ENCODE data around the gene SSX7. TPM values are rescaled to one million over a fixed set of nuclear protein-coding genes. Genes with fewer than 3 reads are reported as not detected.
"Not testable (repeated sequence)": the region's sequence is repeated elsewhere in the genome, so short reads cannot be mapped to it uniquely, and the experiment has no call there.

SSX7 gene, protein sequence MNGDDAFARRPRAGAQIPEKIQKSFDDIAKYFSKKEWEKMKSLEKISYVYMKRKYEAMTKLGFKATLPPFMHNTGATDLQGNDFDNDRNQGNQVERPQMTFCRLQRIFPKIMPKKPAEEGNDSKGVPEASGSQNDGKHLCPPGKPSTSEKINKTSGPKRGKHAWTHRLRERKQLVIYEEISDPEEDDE
- not detected in 2 replicates for total RNA-seq (2022)
- Bru-seq, nascent RNA: not detected
- BruChase-seq, experiment 1, labeled RNA remaining after a 2-hour chase: not detected
- BruChase-seq, experiment 2, labeled RNA remaining after a 6-hour chase: not detected
- long read RNA-seq: 0 reads

DNA sequence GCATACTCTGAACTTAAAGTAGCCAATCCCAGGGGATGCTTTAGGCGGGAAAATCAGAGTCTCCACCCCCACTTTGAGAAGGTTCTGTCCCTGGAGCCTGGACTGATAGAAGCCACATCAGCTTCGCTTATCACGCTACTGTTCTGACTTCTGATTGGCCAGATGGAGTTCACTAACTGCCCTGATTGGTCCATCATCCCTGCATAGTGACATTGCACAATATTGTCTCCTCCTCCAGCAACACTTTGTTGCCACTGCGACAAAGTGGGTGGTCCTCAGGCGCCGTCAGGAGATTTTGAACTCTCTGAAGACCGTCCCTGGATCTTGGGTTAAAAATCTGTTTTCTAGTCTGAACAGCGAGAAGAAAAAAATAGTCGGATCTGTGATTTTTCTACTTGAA, at the start of gene SSX7:
SSX7 (minus strand) TSS at position 101 of the 400 bp plus-strand sequence. CDS start 1,428 bp downstream, outside the sequence.
- DNase-seq; H3K4me3 Mint-ChIP-seq (ENCODE audit: unreplicated experiment); H3K9me3 Mint-ChIP-seq (ENCODE audit: unreplicated experiment); BruUV-seq (replicated peaks); H3K36me3 Mint-ChIP-seq (ENCODE audit: insufficient read depth, unreplicated experiment); H3K4me3 ChIP-seq (ENCODE audit: low read depth, low read length); H3K27me3 ChIP-seq (replicated peaks; ENCODE audit: control insufficient read depth, insufficient read depth, low read length); H3K27ac Mint-ChIP-seq (ENCODE audit: unreplicated experiment); H3K36me3 ChIP-seq (ENCODE audit: control insufficient read depth, insufficient read depth, low read length); CTCF ChIA-PET; POLR2A ChIA-PET; H3K27me3 Mint-ChIP-seq (ENCODE audit: insufficient read depth, unreplicated experiment); intact Hi-C loops (cut with micrococcal nuclease; ENCODE audit: unreplicated experiment); H3K4me1 Mint-ChIP-seq (ENCODE audit: low read depth, unreplicated experiment); H3K4me1 ChIP-seq; H3K9me3 ChIP-seq: not testable (repeated sequence)

DNA sequence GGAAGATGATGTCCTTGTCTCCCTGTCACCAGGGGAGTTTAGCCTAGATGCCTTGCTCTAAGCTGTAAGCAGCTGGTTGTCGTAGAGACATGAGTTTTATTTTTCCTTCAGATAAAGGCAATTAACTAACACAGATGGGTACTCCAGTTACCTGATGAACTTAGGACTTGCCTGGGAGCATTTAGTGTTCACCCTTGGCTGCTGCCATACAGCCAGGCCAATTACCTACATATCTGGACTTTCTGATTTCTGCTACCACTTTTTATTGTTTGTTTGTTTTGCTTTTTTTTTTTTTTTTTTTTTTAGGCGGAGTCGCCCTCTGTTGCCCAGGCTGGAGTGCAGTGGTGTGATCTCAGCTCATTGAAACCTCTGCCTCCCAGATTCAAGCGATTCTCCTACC, 37.3 kb upstream of the SSX7 start:
- H3K4me3 Mint-ChIP-seq (ENCODE audit: unreplicated experiment); H3K27ac Mint-ChIP-seq (ENCODE audit: unreplicated experiment); BruUV-seq (replicated peaks); DNase-seq; CTCF ChIA-PET; H3K4me1 ChIP-seq; H3K4me1 Mint-ChIP-seq (ENCODE audit: low read depth, unreplicated experiment); H3K27me3 ChIP-seq (replicated peaks; ENCODE audit: control insufficient read depth, insufficient read depth, low read length); intact Hi-C loops (cut with micrococcal nuclease; ENCODE audit: unreplicated experiment); H3K27me3 Mint-ChIP-seq (ENCODE audit: insufficient read depth, unreplicated experiment); H3K9me3 Mint-ChIP-seq (ENCODE audit: unreplicated experiment); POLR2A ChIA-PET; H3K36me3 Mint-ChIP-seq (ENCODE audit: insufficient read depth, unreplicated experiment); H3K4me3 ChIP-seq (ENCODE audit: low read depth, low read length); H3K9me3 ChIP-seq; H3K36me3 ChIP-seq (ENCODE audit: control insufficient read depth, insufficient read depth, low read length): not testable (repeated sequence)

DNA sequence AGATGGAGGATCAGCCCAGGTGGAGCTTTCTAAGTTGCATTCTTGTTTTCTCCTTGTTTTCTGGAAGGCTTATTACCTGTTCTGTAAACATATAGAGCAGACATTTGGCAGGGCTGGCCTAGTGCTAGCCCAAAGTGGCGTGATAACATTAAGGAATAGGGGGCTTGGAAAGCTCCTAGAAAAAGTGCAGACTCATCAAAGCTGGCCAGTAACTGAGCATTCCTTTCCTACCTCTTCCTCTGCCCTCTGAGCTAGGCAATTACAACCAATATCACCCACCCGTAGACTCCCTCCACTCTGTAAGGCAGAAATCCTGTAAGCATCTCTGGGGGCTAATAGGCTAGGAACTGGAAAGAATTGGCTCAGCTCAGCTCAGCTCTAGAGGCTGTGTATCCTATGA, 7.5 kb upstream of the SSX7 start:
- H3K4me3 Mint-ChIP-seq (ENCODE audit: unreplicated experiment); H3K27me3 ChIP-seq (replicated peaks; ENCODE audit: control insufficient read depth, insufficient read depth, low read length); H3K27me3 Mint-ChIP-seq (ENCODE audit: insufficient read depth, unreplicated experiment); H3K27ac Mint-ChIP-seq (ENCODE audit: unreplicated experiment); BruUV-seq (replicated peaks); POLR2A ChIA-PET; DNase-seq; CTCF ChIA-PET; H3K9me3 ChIP-seq; intact Hi-C loops (cut with micrococcal nuclease; ENCODE audit: unreplicated experiment); H3K36me3 ChIP-seq (ENCODE audit: control insufficient read depth, insufficient read depth, low read length); H3K36me3 Mint-ChIP-seq (ENCODE audit: insufficient read depth, unreplicated experiment); H3K4me1 ChIP-seq; H3K9me3 Mint-ChIP-seq (ENCODE audit: unreplicated experiment); H3K4me3 ChIP-seq (ENCODE audit: low read depth, low read length); H3K4me1 Mint-ChIP-seq (ENCODE audit: low read depth, unreplicated experiment): not testable (repeated sequence)

DNA sequence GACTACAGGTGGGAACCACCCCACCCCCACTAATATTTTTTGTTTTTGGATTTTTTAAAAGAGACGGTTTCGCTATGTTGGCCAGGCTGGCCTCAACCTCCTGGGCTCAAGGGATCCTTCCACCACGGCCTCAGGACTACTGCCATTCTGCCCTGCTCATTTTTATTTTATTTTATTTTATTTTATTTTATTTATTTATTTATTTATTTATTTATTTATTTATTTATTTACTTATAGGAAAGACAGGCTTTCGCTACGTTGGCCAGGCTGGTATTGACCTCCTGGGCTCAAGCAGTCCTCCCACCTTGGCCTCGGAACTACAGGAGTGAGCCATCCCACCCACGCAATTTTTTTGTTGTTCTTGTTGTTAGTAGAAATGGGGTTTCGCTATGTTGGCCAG, 775 bp upstream of the SSX7 start:
- BruUV-seq (replicated peaks); H3K36me3 ChIP-seq (ENCODE audit: control insufficient read depth, insufficient read depth, low read length); H3K36me3 Mint-ChIP-seq (ENCODE audit: insufficient read depth, unreplicated experiment); H3K4me3 ChIP-seq (ENCODE audit: low read depth, low read length); H3K27me3 ChIP-seq (replicated peaks; ENCODE audit: control insufficient read depth, insufficient read depth, low read length); H3K27ac Mint-ChIP-seq (ENCODE audit: unreplicated experiment); H3K9me3 ChIP-seq; POLR2A ChIA-PET; DNase-seq; H3K4me3 Mint-ChIP-seq (ENCODE audit: unreplicated experiment); H3K4me1 Mint-ChIP-seq (ENCODE audit: low read depth, unreplicated experiment); H3K4me1 ChIP-seq; intact Hi-C loops (cut with micrococcal nuclease; ENCODE audit: unreplicated experiment); H3K27me3 Mint-ChIP-seq (ENCODE audit: insufficient read depth, unreplicated experiment); H3K9me3 Mint-ChIP-seq (ENCODE audit: unreplicated experiment); CTCF ChIA-PET: not testable (repeated sequence)

DNA sequence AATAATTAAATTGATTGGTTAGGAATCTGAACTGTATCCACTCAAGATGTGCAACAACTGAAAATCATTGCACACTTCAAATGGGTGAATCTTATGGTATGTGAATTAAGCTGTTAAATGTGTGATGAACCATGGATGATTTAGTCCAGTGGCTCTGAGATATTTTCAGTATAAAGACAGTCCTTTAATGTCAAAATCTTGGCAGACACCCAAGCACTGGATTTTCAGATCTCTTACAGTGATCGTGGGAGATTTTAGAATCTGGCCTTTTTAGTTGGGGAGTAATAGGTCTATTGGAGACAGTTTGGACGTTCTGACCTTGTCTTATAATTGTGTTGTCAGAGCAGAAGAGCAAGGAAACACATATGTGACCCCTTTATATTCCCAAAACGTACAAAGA, 4.0 kb downstream of the SSX7 start:
- H3K4me1 ChIP-seq; POLR2A ChIA-PET; CTCF ChIA-PET; H3K27ac Mint-ChIP-seq (ENCODE audit: unreplicated experiment); H3K9me3 Mint-ChIP-seq (ENCODE audit: unreplicated experiment); intact Hi-C loops (cut with micrococcal nuclease; ENCODE audit: unreplicated experiment); BruUV-seq (replicated peaks); H3K27me3 Mint-ChIP-seq (ENCODE audit: insufficient read depth, unreplicated experiment); H3K4me1 Mint-ChIP-seq (ENCODE audit: low read depth, unreplicated experiment); H3K4me3 ChIP-seq (ENCODE audit: low read depth, low read length); H3K27me3 ChIP-seq (replicated peaks; ENCODE audit: control insufficient read depth, insufficient read depth, low read length); H3K36me3 ChIP-seq (ENCODE audit: control insufficient read depth, insufficient read depth, low read length); H3K36me3 Mint-ChIP-seq (ENCODE audit: insufficient read depth, unreplicated experiment); DNase-seq; H3K9me3 ChIP-seq; H3K4me3 Mint-ChIP-seq (ENCODE audit: unreplicated experiment): not testable (repeated sequence)

DNA sequence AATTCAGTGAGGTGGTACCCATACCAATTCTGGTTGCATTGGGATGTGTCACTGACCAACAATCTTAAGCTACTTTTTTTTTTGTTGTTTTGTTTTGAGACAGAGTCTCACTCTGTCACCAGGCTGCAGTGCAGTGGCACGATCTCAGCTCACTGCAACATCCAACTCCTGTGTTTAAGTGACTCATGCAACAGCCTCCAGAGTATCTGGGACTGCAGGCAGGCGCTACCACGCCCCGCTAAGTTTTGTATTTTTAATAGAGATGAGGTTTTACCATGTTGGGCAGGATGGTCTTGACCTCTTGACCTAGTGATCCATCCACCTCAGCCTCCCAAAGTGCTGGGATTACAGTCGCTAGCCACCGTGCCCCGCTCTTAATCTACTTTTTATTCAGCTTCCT, 5.7 kb downstream of the SSX7 start:
- H3K4me3 Mint-ChIP-seq (ENCODE audit: unreplicated experiment); H3K9me3 ChIP-seq; DNase-seq; H3K36me3 Mint-ChIP-seq (ENCODE audit: insufficient read depth, unreplicated experiment); H3K4me1 ChIP-seq; POLR2A ChIA-PET; CTCF ChIA-PET; intact Hi-C loops (cut with micrococcal nuclease; ENCODE audit: unreplicated experiment); H3K4me1 Mint-ChIP-seq (ENCODE audit: low read depth, unreplicated experiment); H3K36me3 ChIP-seq (ENCODE audit: control insufficient read depth, insufficient read depth, low read length); H3K4me3 ChIP-seq (ENCODE audit: low read depth, low read length); H3K9me3 Mint-ChIP-seq (ENCODE audit: unreplicated experiment); BruUV-seq (replicated peaks); H3K27ac Mint-ChIP-seq (ENCODE audit: unreplicated experiment); H3K27me3 ChIP-seq (replicated peaks; ENCODE audit: control insufficient read depth, insufficient read depth, low read length): not testable (repeated sequence)
- H3K27me3 Mint-ChIP-seq (ENCODE audit: insufficient read depth, unreplicated experiment): peaks cover 12% of the 10 kb centered on the region

DNA sequence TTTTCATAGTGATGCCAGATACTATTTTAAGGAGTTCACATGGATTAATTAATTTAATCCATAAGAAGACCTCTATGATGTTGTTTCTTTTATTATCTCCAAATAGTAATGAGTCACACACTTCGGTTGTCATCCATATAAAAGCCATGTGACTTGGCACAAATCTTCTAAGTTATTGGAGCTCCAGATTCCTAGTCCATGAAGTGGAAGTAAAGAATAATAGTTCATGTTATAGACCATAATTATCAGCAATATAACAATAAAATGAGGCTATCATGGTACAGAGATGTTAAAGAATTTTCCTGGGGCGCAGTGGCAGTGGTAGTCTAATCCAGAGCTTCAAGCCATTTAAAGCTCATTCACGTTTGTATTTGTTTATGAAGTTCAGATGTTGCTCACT, 26.2 kb downstream of the SSX7 start:
- not testable (repeated sequence) for H3K4me1 Mint-ChIP-seq (ENCODE audit: low read depth, unreplicated experiment); H3K36me3 Mint-ChIP-seq (ENCODE audit: insufficient read depth, unreplicated experiment); H3K9me3 Mint-ChIP-seq (ENCODE audit: unreplicated experiment)

More for the DNA sequence above, 26.2 kb downstream of the SSX7 start:
- H3K4me3 ChIP-seq (ENCODE audit: low read depth, low read length); H3K27ac Mint-ChIP-seq (ENCODE audit: unreplicated experiment); H3K36me3 ChIP-seq (ENCODE audit: control insufficient read depth, insufficient read depth, low read length); H3K4me1 ChIP-seq; H3K27me3 Mint-ChIP-seq (ENCODE audit: insufficient read depth, unreplicated experiment); intact Hi-C loops (cut with micrococcal nuclease; ENCODE audit: unreplicated experiment); H3K4me3 Mint-ChIP-seq (ENCODE audit: unreplicated experiment); CTCF ChIA-PET; POLR2A ChIA-PET; BruUV-seq (replicated peaks); H3K27me3 ChIP-seq (replicated peaks; ENCODE audit: control insufficient read depth, insufficient read depth, low read length); H3K9me3 ChIP-seq; DNase-seq: not testable (repeated sequence)

All from Caco-2 (cell line).